ENCODE results near the gene MMP14.

DNA sequence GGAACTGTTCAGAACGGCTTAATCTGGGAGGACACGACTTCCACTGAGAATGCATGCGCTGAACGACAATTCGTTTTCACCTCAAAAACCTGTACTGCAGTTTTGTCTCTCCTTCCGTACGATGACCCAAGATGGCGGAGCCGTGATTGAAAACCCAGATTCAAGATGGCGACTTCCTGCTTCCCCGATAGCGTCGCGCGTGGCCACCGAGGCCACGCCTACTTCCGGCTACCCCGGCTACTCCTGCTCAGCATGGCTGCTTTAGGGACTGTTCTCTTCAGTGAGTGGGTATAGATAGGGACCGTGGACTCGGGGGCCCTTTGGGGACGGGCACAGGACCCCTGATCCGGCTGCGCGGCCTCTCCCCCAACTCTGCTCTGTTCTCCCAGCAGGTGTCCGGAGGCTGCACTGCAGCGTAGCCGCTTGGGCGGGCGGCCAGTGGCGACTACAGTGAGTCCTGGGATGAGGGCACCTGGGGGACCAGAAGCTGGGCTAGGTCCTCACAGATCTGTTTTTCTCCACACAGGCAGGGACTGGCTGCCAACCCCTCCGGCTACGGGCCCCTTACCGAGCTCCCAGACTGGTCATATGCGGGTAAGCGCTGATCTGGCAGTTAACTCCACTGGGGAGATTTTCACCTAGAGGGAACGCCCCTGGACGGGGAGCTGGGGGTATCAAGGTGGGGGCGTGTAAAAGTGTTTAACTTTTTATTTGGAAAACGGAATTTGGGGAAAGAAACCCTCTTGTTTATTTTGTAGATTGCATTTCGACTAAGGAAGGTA lies 6.5 kb upstream of the MMP14 start, which contains the start of gene MRPL52:
- TF ChIP-seq SUZ12 (IDR thresholded peaks at IDR 0.05; ENCODE audit: extremely low read depth, insufficient read depth, insufficient read length) (no peak), ZNF274 (IDR thresholded peaks at IDR 0.05; ENCODE audit: low read depth, low read length) (no peak)
